Natural killer cell (primary cell): Measurements from ENCODE around the gene MYOM1. TPM values are rescaled to one million over a fixed set of nuclear protein-coding genes. Genes with fewer than 3 reads are reported as not detected.

Experiments
- ATAC-seq, 3 donors: fragments of 150-1000 bp in 2 of 3; fragments of 200-7000 bp in 1 of 3; cut with Tn5 transposase; 1 replicate in 1 of 3; 2 replicates in 2 of 3; pipeline ENCODE4 v1.10.0; 2021; ENCODE audit warnings: mild to moderate bottlenecking in 2 of 3, moderate library complexity in 2 of 3
- DNase-seq, 2 donors: peaks; one replicate each; pipeline versions ENCODE4 v3.0.0 to v3.0.0-alpha.2; 2013 to 2021; ENCODE audit warnings: mixed read lengths in 1 of 2
- H3K27ac ChIP-seq: one replicate; pipeline ENCODE4 v1.5.1; 2013; ENCODE audit warnings: mild to moderate bottlenecking, low read length
- H3K27me3 ChIP-seq: one replicate; pipeline ENCODE4 v1.6.1; 2013; ENCODE audit warnings: low read length; ENCODE audit not compliant: control insufficient read depth, insufficient read depth
- H3K36me3 ChIP-seq: one replicate; pipeline ENCODE4 v1.6.1; 2013; ENCODE audit warnings: low read length; ENCODE audit not compliant: control insufficient read depth, insufficient read depth
- H3K4me1 ChIP-seq: one replicate; pipeline ENCODE4 v1.6.1; 2013; ENCODE audit warnings: low read length; ENCODE audit not compliant: control insufficient read depth, insufficient read depth
- H3K4me3 ChIP-seq: one replicate; pipeline ENCODE4 v1.5.1; 2013; ENCODE audit warnings: low read length
- H3K9me3 ChIP-seq: one replicate; pipeline ENCODE4 v1.6.1; 2013; ENCODE audit warnings: low read length; ENCODE audit not compliant: control insufficient read depth, insufficient read depth
- H3K27ac Mint-ChIP-seq, 2 donors: one replicate each; pipeline ENCODE4 v1.8.0; 2022; ENCODE audit warnings: mild to moderate bottlenecking in 2 of 2, mixed read lengths in 2 of 2, moderate library complexity in 1 of 2
- H3K27me3 Mint-ChIP-seq, 2 donors: one replicate each; pipeline ENCODE4 v1.8.0; 2022; ENCODE audit warnings: low read depth in 2 of 2, mixed read lengths in 2 of 2
- H3K36me3 Mint-ChIP-seq: one replicate; pipeline ENCODE4 v1.8.0; 2022; ENCODE audit warnings: mixed read lengths
- H3K4me1 Mint-ChIP-seq, 2 donors: one replicate each; pipeline ENCODE4 v1.8.0; 2022; ENCODE audit warnings: mixed read lengths in 2 of 2
- H3K4me3 Mint-ChIP-seq: one replicate; pipeline ENCODE4 v1.8.0; 2022; ENCODE audit warnings: mild to moderate bottlenecking, moderate library complexity, mixed read lengths
- H3K9me3 Mint-ChIP-seq, 2 donors: one replicate each; pipeline ENCODE4 v1.8.0; 2022; ENCODE audit warnings: mixed read lengths in 2 of 2
- WGBS: methylation state at CpG from one replicate; pipeline ENCODE4 v1.1.7; 2013; ENCODE audit warnings: missing lambda C conversion rate; ENCODE audit not compliant: insufficient coverage; 5-methylcytosine and 5-hydroxymethylcytosine counted together
- intact Hi-C: fragments of 100-400 bp; cut with micrococcal nuclease; formaldehyde crosslinking; loops from one replicate; pipeline ENCODE4 v1.14.2; 2022
- total RNA-seq, 4 donors: library from RNA; stranded (reverse); fragments of 120-200 nt in 1 of 4; gene quantifications; one replicate each; pipeline versions ENCODE4 v1.2.3 to v1.2.4, GENCODE V29; 2013 to 2022
- TF ChIP-seq, protein P1 (sequence below): fragments of 200-600 bp; IDR thresholded peaks from one replicate; pipeline ENCODE4 v1.8.0; 2022; ENCODE audit warnings: antibody characterized with exemption

Gene MYOM1
- total RNA-seq, 3 donors from 2014 or later (not counting 1 experiment from before 2014, with no cell fraction given), result 1.7 to 5.8 (median 3.0) TPM

- Histone ChIP-seq H3K27ac (peak overlapping the region; percentile 99), H3K4me1 (peaks cover 32% of the 10 kb centered on the region), H3K27me3 (no peaks in the 10 kb centered on the region), H3K4me3 (peak overlapping the region; percentile 96), H3K36me3 (peaks cover 32% of the 10 kb centered on the region), H3K9me3 (no peaks in the 10 kb centered on the region)
- 12% methylated on average over 5 of the region's 5 CpGs for WGBS
- ATAC-seq, result no peak
- peak overlapping the region; percentile 88 for H3K27ac Mint-ChIP-seq
- peaks cover 82 to 85% of the 10 kb centered on the region in 2 donors for H3K4me1 Mint-ChIP-seq
- intact Hi-C loops, result loop anchor here (5.0 kb wide), 2 partner anchors 191 to 331 kb away; partner anchors contain the start of gene TGIF1
- DNase-seq, result no peak
- peaks cover 26% of the 10 kb centered on the region for H3K36me3 Mint-ChIP-seq
- no peaks in the 10 kb centered on the region for H3K27me3 Mint-ChIP-seq
- no peaks in the 10 kb centered on the region for H3K9me3 Mint-ChIP-seq
- TF ChIP-seq, protein P1, sequence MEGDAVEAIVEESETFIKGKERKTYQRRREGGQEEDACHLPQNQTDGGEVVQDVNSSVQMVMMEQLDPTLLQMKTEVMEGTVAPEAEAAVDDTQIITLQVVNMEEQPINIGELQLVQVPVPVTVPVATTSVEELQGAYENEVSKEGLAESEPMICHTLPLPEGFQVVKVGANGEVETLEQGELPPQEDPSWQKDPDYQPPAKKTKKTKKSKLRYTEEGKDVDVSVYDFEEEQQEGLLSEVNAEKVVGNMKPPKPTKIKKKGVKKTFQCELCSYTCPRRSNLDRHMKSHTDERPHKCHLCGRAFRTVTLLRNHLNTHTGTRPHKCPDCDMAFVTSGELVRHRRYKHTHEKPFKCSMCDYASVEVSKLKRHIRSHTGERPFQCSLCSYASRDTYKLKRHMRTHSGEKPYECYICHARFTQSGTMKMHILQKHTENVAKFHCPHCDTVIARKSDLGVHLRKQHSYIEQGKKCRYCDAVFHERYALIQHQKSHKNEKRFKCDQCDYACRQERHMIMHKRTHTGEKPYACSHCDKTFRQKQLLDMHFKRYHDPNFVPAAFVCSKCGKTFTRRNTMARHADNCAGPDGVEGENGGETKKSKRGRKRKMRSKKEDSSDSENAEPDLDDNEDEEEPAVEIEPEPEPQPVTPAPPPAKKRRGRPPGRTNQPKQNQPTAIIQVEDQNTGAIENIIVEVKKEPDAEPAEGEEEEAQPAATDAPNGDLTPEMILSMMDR, result no peak
- peak overlapping the region; percentile 94 for H3K4me3 Mint-ChIP-seq
Observed at GRCh38 chr18:3260995-3261372, 41.2 kb upstream of the MYOM1 start.

GRCh38 chr18:3257627-3258120, 37.9 kb upstream of the MYOM1 start:
- Mint-ChIP-seq H3K27me3 (no peaks in the 10 kb centered on the region), H3K4me1 (peaks cover 80 to 83% of the 10 kb centered on the region in 2 donors), H3K27ac (peak overlapping the region; percentile 88), H3K9me3 (no peaks in the 10 kb centered on the region), H3K4me3 (peak overlapping the region; percentile 43), H3K36me3 (peaks cover 35% of the 10 kb centered on the region)
- Histone ChIP-seq H3K4me1 (peaks cover 27% of the 10 kb centered on the region), H3K36me3 (peaks cover 64% of the 10 kb centered on the region), H3K27ac (no peak overlapping the region), H3K9me3 (no peaks in the 10 kb centered on the region), H3K4me3 (no peak overlapping the region), H3K27me3 (no peaks in the 10 kb centered on the region)
- 98% methylated on average over 2 of the region's 2 CpGs for WGBS
- ATAC-seq (no peak), DNase-seq (no peak)
- intact Hi-C loops, result no loop called here
- TF ChIP-seq, protein P1, result no peak

- intact Hi-C loops, result no loop called here
- Mint-ChIP-seq H3K36me3 (peaks cover 35% of the 10 kb centered on the region), H3K4me3 (no peak overlapping the region)
Observed at GRCh38 chr18:3256693-3257626, 37.2 kb upstream of the MYOM1 start.

More at GRCh38 chr18:3256693-3257626, 37.2 kb upstream of the MYOM1 start:
- peaks cover 83 to 87% of the 10 kb centered on the region in 2 donors for H3K4me1 Mint-ChIP-seq
- 80% methylated on average over 5 of the region's 5 CpGs for WGBS
- DNase-seq (no peak), ATAC-seq (no peak)
- Histone ChIP-seq H3K9me3 (no peaks in the 10 kb centered on the region), H3K4me3 (no peak overlapping the region), H3K27me3 (no peaks in the 10 kb centered on the region), H3K36me3 (peaks cover 64% of the 10 kb centered on the region), H3K27ac (no peak overlapping the region), H3K4me1 (peaks cover 27% of the 10 kb centered on the region)
- TF ChIP-seq, protein P1, result no peak
- H3K9me3 Mint-ChIP-seq, result no peaks in the 10 kb centered on the region
- no peaks in the 10 kb centered on the region for H3K27me3 Mint-ChIP-seq
- H3K27ac Mint-ChIP-seq, result peak overlapping the region; percentile 88
